Upper lobe of right lung (tissue), 1 donor: Measurements from ENCODE around the gene DGKI. TPM values are rescaled to one million over a fixed set of nuclear protein-coding genes. Genes with fewer than 3 reads are reported as not detected.

Experiments used
- ATAC-seq: fragments of 200-7000 bp; cut with Tn5 transposase; one replicate; pipeline ENCODE4 v1.9.1; 2020; ENCODE audit warnings: mild to moderate bottlenecking, moderate library complexity
- DNase-seq: peaks from one replicate; pipeline ENCODE4 v3.0.0-alpha.2; 2020
- H3K27ac ChIP-seq: fragments of 200-600 bp; one replicate; pipeline ENCODE4 v1.8.0; 2022
- H3K27me3 ChIP-seq: fragments of 200-600 bp; one replicate; pipeline ENCODE4 v1.8.0; 2022; ENCODE audit warnings: mild to moderate bottlenecking
- H3K36me3 ChIP-seq: fragments of 200-600 bp; one replicate; pipeline ENCODE4 v1.8.0; 2022
- H3K4me1 ChIP-seq: fragments of 200-600 bp; one replicate; pipeline ENCODE4 v1.8.0; 2022
- H3K4me3 ChIP-seq: fragments of 200-600 bp; one replicate; pipeline ENCODE4 v1.8.0; 2022; ENCODE audit warnings: mild to moderate bottlenecking
- H3K9me3 ChIP-seq: fragments of 200-600 bp; one replicate; pipeline ENCODE4 v1.8.0; 2022
- CTCF ChIP-seq: fragments of 200-600 bp; IDR thresholded peaks from one replicate; pipeline ENCODE4 v1.8.0; 2022; ENCODE audit warnings: antibody characterized with exemption
- intact Hi-C: fragments of 100-400 bp; cut with DNase I; formaldehyde crosslinking; loops from one replicate; pipeline ENCODE4 v1.11.0; 2022
- total RNA-seq: library from RNA; stranded (reverse); fragmentation: NEBNext Ultra II Directional; extraction: Animal tissue kit (Norgen Biotek cat#: 25700); gene quantifications from one replicate; pipeline ENCODE4 v1.2.1, GENCODE V29; 2021
- donor health status: DM: no; HTN: yes; CAD: no; lungs with severe emphysema.

The DGKI gene
- total RNA-seq, 1 donor from 2014 or later, result 0.67 TPM

GRCh38 chr7:137875746-137876145 is 29.0 kb upstream of the DGKI start:
- Histone ChIP-seq H3K4me3 (no peak overlapping the region), H3K4me1 (peaks cover 3% of the 10 kb centered on the region), H3K36me3 (peaks cover 60% of the 10 kb centered on the region), H3K27me3 (no peaks in the 10 kb centered on the region), H3K9me3 (no peaks in the 10 kb centered on the region), H3K27ac (no peak overlapping the region)
- DNase-seq (no peak), ATAC-seq (no peak)
- TF ChIP-seq CTCF, result no peak
- intact Hi-C loops, result no loop called here

DNA sequence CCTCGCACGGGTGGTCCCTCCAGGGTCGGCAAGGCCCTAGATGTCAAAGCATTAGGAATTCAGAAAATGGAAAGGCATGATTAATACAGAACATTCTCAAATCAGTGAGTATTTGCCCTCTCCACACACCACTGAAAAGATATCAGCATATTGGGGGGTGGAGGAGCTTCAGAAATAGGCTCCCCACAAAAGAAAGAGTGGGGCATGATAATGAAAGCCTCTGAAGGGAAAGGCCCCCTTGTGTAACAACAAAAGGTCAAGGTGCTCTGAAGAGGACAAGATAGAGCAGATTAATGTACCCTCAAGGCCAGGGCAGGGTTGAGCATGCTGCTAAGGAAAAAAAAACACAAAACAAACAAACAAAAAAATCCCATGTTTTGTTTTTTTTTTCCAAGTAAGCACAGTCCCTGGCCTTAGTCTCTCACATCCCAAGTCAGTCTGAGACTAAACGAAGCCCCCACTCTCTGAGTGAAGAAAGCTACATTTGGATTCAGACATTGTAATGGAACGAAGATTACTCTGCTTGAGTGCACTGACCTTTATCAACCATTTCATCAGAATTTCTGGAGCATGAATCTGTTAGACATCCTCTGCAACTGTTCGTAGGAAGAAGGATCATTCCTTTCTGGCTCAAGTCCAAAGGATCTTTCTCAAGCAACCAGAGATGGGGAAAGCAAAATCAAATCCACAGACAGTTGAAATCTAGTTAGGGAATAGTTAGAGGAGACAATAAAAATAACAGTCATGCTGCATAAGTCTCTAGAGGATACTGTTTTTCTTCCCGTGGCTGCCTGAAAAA is 27.4 kb upstream of the DGKI start:
- DNase-seq, result no peak
- Histone ChIP-seq H3K4me1 (peaks cover 3% of the 10 kb centered on the region), H3K27ac (no peak overlapping the region), H3K36me3 (peaks cover 45% of the 10 kb centered on the region), H3K27me3 (no peaks in the 10 kb centered on the region), H3K9me3 (no peaks in the 10 kb centered on the region), H3K4me3 (no peak overlapping the region)
- no peak for TF ChIP-seq CTCF
- ATAC-seq, result no peak
- intact Hi-C loops, result no loop called here

GRCh38 chr7:137873524-137873923 is 26.8 kb upstream of the DGKI start:
- no peak for TF ChIP-seq CTCF
- no peak for DNase-seq
- ATAC-seq, result no peak
- Histone ChIP-seq H3K4me3 (no peak overlapping the region), H3K27me3 (no peaks in the 10 kb centered on the region), H3K4me1 (peaks cover 3% of the 10 kb centered on the region), H3K36me3 (peaks cover 38% of the 10 kb centered on the region), H3K27ac (no peak overlapping the region), H3K9me3 (no peaks in the 10 kb centered on the region)
- intact Hi-C loops, result no loop called here

GRCh38 chr7:137871170-137871915 is 24.6 kb upstream of the DGKI start:
- peak overlapping the region; percentile 49 for H3K27ac ChIP-seq
- DNase-seq, result no peak
- intact Hi-C loops, result no loop called here

GRCh38 chr7:137870684-137871083 is 23.9 kb upstream of the DGKI start:
- no peak for TF ChIP-seq CTCF
- DNase-seq (no peak), ATAC-seq (no peak)
- Histone ChIP-seq H3K4me1 (no peaks in the 10 kb centered on the region), H3K27me3 (no peaks in the 10 kb centered on the region), H3K27ac (no peak overlapping the region), H3K4me3 (no peak overlapping the region), H3K36me3 (peaks cover 35% of the 10 kb centered on the region), H3K9me3 (peaks cover 8% of the 10 kb centered on the region)
- intact Hi-C loops, result no loop called here

More at GRCh38 chr7:137871170-137871915, 24.6 kb upstream of the DGKI start:
- Histone ChIP-seq H3K4me1 (no peaks in the 10 kb centered on the region), H3K36me3 (peaks cover 38% of the 10 kb centered on the region), H3K27me3 (no peaks in the 10 kb centered on the region), H3K9me3 (peaks cover 1% of the 10 kb centered on the region), H3K4me3 (no peak overlapping the region)
- peak; percentile 62 for ATAC-seq
- no peak for TF ChIP-seq CTCF
